Esophagus (tissue), 2 donors: ENCODE results near the gene PRAMEF15. TPM values are rescaled to one million over a fixed set of nuclear protein-coding genes. Genes with fewer than 3 reads are reported as not detected.
"Not testable (repeated sequence)": the region's sequence is repeated elsewhere in the genome, so short reads cannot be mapped to it uniquely, and the experiment has no call there.

Experiments
- H3K27ac ChIP-seq, 2 donors: one replicate each; pipeline ENCODE4 v1.5.1; 2013; ENCODE audit warnings: low read depth in 2 of 2, mild to moderate bottlenecking in 2 of 2, inconsistent platforms in 1 of 2, low read length in 1 of 2, moderate library complexity in 1 of 2
- H3K27me3 ChIP-seq, 2 donors: one replicate each; pipeline ENCODE4 v1.6.1; 2013; ENCODE audit warnings: low read length in 2 of 2, control low read depth in 1 of 2, mild to moderate bottlenecking in 1 of 2; ENCODE audit not compliant: insufficient read depth in 2 of 2, control insufficient read depth in 1 of 2
- H3K36me3 ChIP-seq, 2 donors: one replicate each; pipeline ENCODE4 v1.6.1; 2013; ENCODE audit warnings: low read length in 1 of 2; ENCODE audit not compliant: control insufficient read depth in 2 of 2, insufficient read depth in 2 of 2
- H3K4me1 ChIP-seq, 2 donors: one replicate each; pipeline ENCODE4 v1.6.1; 2013; ENCODE audit warnings: low read length in 1 of 2; ENCODE audit not compliant: control insufficient read depth in 2 of 2, insufficient read depth in 2 of 2
- H3K4me3 ChIP-seq, 2 donors: one replicate each; pipeline ENCODE4 v1.5.1; 2013; ENCODE audit warnings: low read length in 2 of 2, mild to moderate bottlenecking in 2 of 2, low read depth in 1 of 2, moderate library complexity in 1 of 2
- H3K9me3 ChIP-seq, 2 donors: one replicate each; pipeline ENCODE4 v1.6.1; 2013; ENCODE audit warnings: mild to moderate bottlenecking in 2 of 2, low read depth in 1 of 2, low read length in 1 of 2, moderate library complexity in 1 of 2; ENCODE audit not compliant: control insufficient read depth in 2 of 2, insufficient read depth in 1 of 2
- WGBS, 2 donors: extraction: QIAGEN DNeasy Blood & Tissue Kit; methylation state at CpG; one replicate each; pipeline ENCODE4 v1.1.7; 2013; 5-methylcytosine and 5-hydroxymethylcytosine counted together
- polyA plus RNA-seq, 2 donors: library from polyadenylated mRNA; stranded (reverse); fragments of 200-250 nt; gene quantifications; one replicate each; pipeline ENCODE4 v1.2.3, GENCODE V29; 2013
- donor health status: healthy with polysubstance abuse.
- donor health status: Bipolar disorder and iron deficiency.

Gene PRAMEF15
- polyA plus RNA-seq, 2 donors: not detected

- not testable (repeated sequence) for H3K36me3 ChIP-seq, H3K27me3 ChIP-seq, H3K9me3 ChIP-seq, H3K4me3 ChIP-seq, H3K4me1 ChIP-seq, H3K27ac ChIP-seq
- 74 to 80% methylated on average over 6 to 7 of the region's 7 CpGs for WGBS, 2 donors
These were observed 31.7 kb downstream of the PRAMEF15 start, which contains the start of gene PRAMEF14 for GRCh38 chr1:13347034-13347433. Gene PRAMEF14 (minus strand): TSS chr1:13347134. CDS start chr1:13345314, 1,820 bp downstream.

GRCh38 chr1:13353476-13353875 lies 38.1 kb downstream of the PRAMEF15 start:
- H3K27me3 ChIP-seq, H3K36me3 ChIP-seq, H3K27ac ChIP-seq, H3K4me3 ChIP-seq, H3K4me1 ChIP-seq, H3K9me3 ChIP-seq: not testable (repeated sequence)
- WGBS, 2 donors: 94 to 95% methylated on average over 8 of the region's 8 CpGs

GRCh38 chr1:13354475-13354874 lies 39.1 kb downstream of the PRAMEF15 start:
- 3% methylated on average over 2 of the region's 9 CpGs; no CpG with 5 or more reads in 1 of the 2 donors for WGBS, 2 donors
- H3K36me3 ChIP-seq, H3K4me1 ChIP-seq, H3K27ac ChIP-seq, H3K27me3 ChIP-seq, H3K9me3 ChIP-seq, H3K4me3 ChIP-seq: not testable (repeated sequence)

GRCh38 chr1:13356774-13357173 lies 41.4 kb downstream of the PRAMEF15 start:
- H3K27ac ChIP-seq, H3K4me1 ChIP-seq, H3K36me3 ChIP-seq, H3K9me3 ChIP-seq, H3K27me3 ChIP-seq, H3K4me3 ChIP-seq: not testable (repeated sequence)
- 3 to 4% methylated on average over 5 of the region's 5 CpGs for WGBS, 2 donors

- H3K4me1 ChIP-seq, H3K36me3 ChIP-seq, H3K27ac ChIP-seq, H3K9me3 ChIP-seq, H3K27me3 ChIP-seq, H3K4me3 ChIP-seq: not testable (repeated sequence)
- WGBS, 2 donors: 57% methylated on average over 1 of the region's 7 CpGs; no CpG with 5 or more reads in 1 of the 2 donors
These were observed 47.0 kb downstream of the PRAMEF15 start for GRCh38 chr1:13362364-13362763.

- not testable (repeated sequence) for H3K36me3 ChIP-seq, H3K4me1 ChIP-seq, H3K27ac ChIP-seq, H3K27me3 ChIP-seq, H3K4me3 ChIP-seq, H3K9me3 ChIP-seq
- WGBS, 2 donors: 72 to 96% methylated on average over 2 to 3 of the region's 4 CpGs
These were observed 49.5 kb downstream of the PRAMEF15 start for GRCh38 chr1:13364928-13365327.

- WGBS, 2 donors: 85 to 90% methylated on average over 3 of the region's 3 CpGs
- H3K27me3 ChIP-seq, H3K4me1 ChIP-seq: not testable (repeated sequence)
These were observed 51.2 kb downstream of the PRAMEF15 start for GRCh38 chr1:13366536-13366935.

GRCh38 chr1:13368544-13368943 lies 53.2 kb downstream of the PRAMEF15 start:
- not testable (repeated sequence) for H3K4me3 ChIP-seq, H3K4me1 ChIP-seq, H3K36me3 ChIP-seq, H3K27me3 ChIP-seq, H3K27ac ChIP-seq, H3K9me3 ChIP-seq
- 59 to 72% methylated on average over 3 of the region's 4 CpGs for WGBS, 2 donors

More at GRCh38 chr1:13366536-13366935, 51.2 kb downstream of the PRAMEF15 start:
- not testable (repeated sequence) for H3K36me3 ChIP-seq, H3K27ac ChIP-seq, H3K4me3 ChIP-seq, H3K9me3 ChIP-seq

Other genes with a start within 250 kb of the PRAMEF15 start
- gene PRAMEF25, start 244.8 kb upstream of the PRAMEF15 start, polyA plus RNA-seq: not detected
- gene HNRNPCL2, start 198.7 kb upstream of the PRAMEF15 start, polyA plus RNA-seq: not detected
- not detected for gene PRAMEF26, start 159.6 kb upstream of the PRAMEF15 start, polyA plus RNA-seq
- not detected for gene HNRNPCL4, start 149.9 kb upstream of the PRAMEF15 start, polyA plus RNA-seq
- not detected for gene PRAMEF9, start 143.7 kb upstream of the PRAMEF15 start, polyA plus RNA-seq
- gene PRAMEF13, start 114.2 kb upstream of the PRAMEF15 start, polyA plus RNA-seq: not detected
- gene PRAMEF18, start 89.4 kb upstream of the PRAMEF15 start, polyA plus RNA-seq: not detected
- not detected for gene PRAMEF5, start 61.4 kb upstream of the PRAMEF15 start, polyA plus RNA-seq
- gene PRAMEF8, start 30.4 kb upstream of the PRAMEF15 start, polyA plus RNA-seq: under 1 TPM in 1 of 2 donors, not detected in 1; 0.01 TPM
- gene PRAMEF33, start 12.0 kb upstream of the PRAMEF15 start, polyA plus RNA-seq: not detected
- gene PRAMEF14, start 31.6 kb downstream of the PRAMEF15 start, polyA plus RNA-seq: not detected
- under 1 TPM in 1 of 2 donors, not detected in 1; 0.02 TPM for gene PRAMEF19, start 56.4 kb downstream of the PRAMEF15 start, polyA plus RNA-seq
- not detected for gene PRAMEF17, start 74.1 kb downstream of the PRAMEF15 start, polyA plus RNA-seq
- not detected for gene PRAMEF20, start 94.9 kb downstream of the PRAMEF15 start, polyA plus RNA-seq
- under 1 TPM; 0.04 to 0.09 TPM for gene LRRC38, start 198.4 kb downstream of the PRAMEF15 start, polyA plus RNA-seq